HG02623 (cell line): ENCODE results near the gene TEPSIN.

Experiments used
- ATAC-seq: cut with Tn5 transposase; IDR thresholded peaks from one replicate; pipeline ENCODE4 v1.9.1; 2021; ENCODE audit warnings: moderate library complexity; ENCODE audit not compliant: unreplicated experiment

The TEPSIN gene

GRCh38 chr17:81238815-81239713, at the start of gene TEPSIN, which contains the start of gene NDUFAF8:
Gene TEPSIN, minus strand, starts transcription at chr17:81239055. Its CDS starts 22 bp downstream, at chr17:81239033.
Gene NDUFAF8, plus strand, starts transcription at chr17:81239318. Its CDS starts 46 bp downstream, at chr17:81239364.
- peak; percentile 90 for ATAC-seq

- no peak for ATAC-seq
Observed at GRCh38 chr17:81287741-81288430, 49.0 kb upstream of the TEPSIN start.

- no peak for ATAC-seq
Observed at GRCh38 chr17:81287152-81287551, 48.3 kb upstream of the TEPSIN start.

- ATAC-seq: no peak
Observed at GRCh38 chr17:81286491-81287145, 47.8 kb upstream of the TEPSIN start.

- ATAC-seq: no peak
Observed at GRCh38 chr17:81285894-81286293, 47.0 kb upstream of the TEPSIN start.

GRCh38 chr17:81285179-81285878, 46.5 kb upstream of the TEPSIN start:
- no peak for ATAC-seq

GRCh38 chr17:81282876-81283275, 44.0 kb upstream of the TEPSIN start:
- no peak for ATAC-seq

- ATAC-seq: no peak
Observed at GRCh38 chr17:81282141-81282540, 43.3 kb upstream of the TEPSIN start.

GRCh38 chr17:81280571-81280970, 41.7 kb upstream of the TEPSIN start:
- no peak for ATAC-seq

GRCh38 chr17:81279278-81280275, 40.7 kb upstream of the TEPSIN start:
- no peak for ATAC-seq

- no peak for ATAC-seq
Observed at GRCh38 chr17:81278831-81279230, 40.0 kb upstream of the TEPSIN start.

GRCh38 chr17:81277946-81278693, 39.3 kb upstream of the TEPSIN start:
- no peak for ATAC-seq

- ATAC-seq: no peak
Observed at GRCh38 chr17:81277421-81277820, 38.6 kb upstream of the TEPSIN start.

- ATAC-seq: no peak
Observed at GRCh38 chr17:81276781-81277180, 37.9 kb upstream of the TEPSIN start.

- no peak for ATAC-seq
Observed at GRCh38 chr17:81274471-81274855, 35.6 kb upstream of the TEPSIN start.

- ATAC-seq: no peak
Observed at GRCh38 chr17:81273698-81274470, 35.0 kb upstream of the TEPSIN start.

- no peak for ATAC-seq
Observed at GRCh38 chr17:81272616-81273015, 33.8 kb upstream of the TEPSIN start.

- no peak for ATAC-seq
Observed at GRCh38 chr17:81271226-81271625, 32.4 kb upstream of the TEPSIN start.
